HEK293T (cell line): ENCODE measurements around the gene OR6A2.

Source experiments
- CTCF ChIA-PET: fragments of 350-600 bp; formaldehyde crosslinking; extraction: SDS; loops from one replicate; lab custom pipeline; 2021; ENCODE audit warnings: antibody characterized with exemption, inconsistent platforms; lab: Yijun Ruan, JAX
- POLR2A ChIA-PET: fragments of 350-600 bp; formaldehyde crosslinking; extraction: SDS; loops from one replicate; lab custom pipeline; 2020; ENCODE audit warnings: antibody characterized with exemption, inconsistent platforms; lab: Yijun Ruan, JAX
- DNase-seq: peaks from one replicate; pipeline ENCODE4 v3.0.0; 2012; ENCODE audit warnings: mixed read lengths; ENCODE audit errors: extremely low spot score
- ARNT ChIP-seq: fragments of 450-650 bp; IDR thresholded peaks from 2 replicates; pipeline ENCODE4 v1.6.1; 2017; ENCODE audit warnings: mild to moderate bottlenecking
- BHLHE40 ChIP-seq: fragments of 450-650 bp; IDR thresholded peaks from 2 replicates; pipeline ENCODE4 v1.6.1; 2016; ENCODE audit warnings: mild to moderate bottlenecking, moderate library complexity, borderline replicate concordance
- CTBP1 ChIP-seq: fragments of 450-650 bp; IDR thresholded peaks from 2 replicates; pipeline ENCODE4 v1.6.1; 2016; ENCODE audit warnings: borderline replicate concordance
- ELF4 ChIP-seq: fragments of 450-650 bp; IDR thresholded peaks from 2 replicates; pipeline ENCODE4 v1.6.1; 2017; ENCODE audit warnings: antibody characterized with exemption
- FOXA1 ChIP-seq: fragments of 450-650 bp; IDR thresholded peaks from 2 replicates; pipeline ENCODE4 v1.6.1; 2016; ENCODE audit warnings: mild to moderate bottlenecking
- FOXK2 ChIP-seq: fragments of 450-650 bp; IDR thresholded peaks from 2 replicates; pipeline ENCODE4 v1.6.1; 2016; ENCODE audit warnings: mild to moderate bottlenecking
- FOXM1 ChIP-seq: fragments of 450-650 bp; IDR thresholded peaks from 2 replicates; pipeline ENCODE4 v1.6.1; 2017; ENCODE audit warnings: mild to moderate bottlenecking, borderline replicate concordance
- HDGF ChIP-seq: fragments of 450-650 bp; IDR thresholded peaks from 2 replicates; pipeline ENCODE4 v1.6.1; 2017; ENCODE audit warnings: antibody characterized with exemption, borderline replicate concordance
- L3MBTL2 ChIP-seq: fragments of 450-650 bp; conservative IDR thresholded peaks from 2 replicates; pipeline ENCODE4 v1.6.1; 2016; ENCODE audit warnings: mild to moderate bottlenecking
- LEF1 ChIP-seq: fragments of 450-650 bp; IDR thresholded peaks from 2 replicates; pipeline ENCODE4 v1.6.1; 2017; ENCODE audit warnings: mild to moderate bottlenecking, borderline replicate concordance
- NFRKB ChIP-seq: fragments of 450-650 bp; IDR thresholded peaks from 2 replicates; pipeline ENCODE4 v1.6.1; 2016; ENCODE audit warnings: mild to moderate bottlenecking, moderate library complexity
- PKNOX1 ChIP-seq: fragments of 450-650 bp; IDR thresholded peaks from 2 replicates; pipeline ENCODE4 v1.6.1; 2016
- SP1 ChIP-seq: fragments of 450-650 bp; IDR thresholded peaks from 2 replicates; pipeline ENCODE4 v1.6.1; 2017
- SUZ12 ChIP-seq: fragments of 450-650 bp; IDR thresholded peaks from 2 replicates; pipeline ENCODE4 v1.6.1; 2016; ENCODE audit warnings: mild to moderate bottlenecking
- TARDBP ChIP-seq: fragments of 450-650 bp; IDR thresholded peaks from 2 replicates; pipeline ENCODE4 v1.6.1; 2016
- ZNF384 ChIP-seq: fragments of 450-650 bp; IDR thresholded peaks from 2 replicates; pipeline ENCODE4 v1.6.1; 2016

Gene OR6A2

GRCh38 chr11:6799402-6799801 lies at the start of gene OR6A2:
OR6A2 (minus strand) TSS chr11:6799689; CDS start chr11:6795708, 3,981 bp downstream.
- DNase-seq: no peak
- ChIA-PET POLR2A (no interaction called here), CTCF (no interaction called here)
- TF ChIP-seq TARDBP (no peak), SP1 (no peak), L3MBTL2 (no peak), SUZ12 (no peak), ZNF384 (no peak), FOXA1 (no peak)

DNA sequence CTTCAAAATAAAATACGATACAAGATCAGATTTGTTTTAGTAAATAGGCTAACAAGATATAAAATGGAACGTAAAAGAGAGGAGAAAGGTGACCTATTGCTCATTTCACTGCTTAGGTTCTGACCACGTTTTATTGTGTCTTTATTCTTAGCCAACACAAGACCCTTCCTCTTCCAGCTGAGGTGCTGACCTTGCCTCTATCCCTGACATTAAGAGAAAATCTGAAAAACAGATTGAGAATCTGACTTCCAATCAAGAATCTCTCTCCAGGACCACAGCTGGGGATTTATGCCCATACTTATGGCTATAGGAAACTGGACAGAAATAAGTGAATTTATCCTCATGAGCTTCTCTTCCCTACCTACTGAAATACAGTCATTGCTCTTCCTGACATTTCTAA lies 45.9 kb upstream of the OR6A2 start, which contains the start of gene OR10A5:
TSS of gene OR10A5 (plus strand) at position 301 of the 400 bp plus-strand sequence. CDS start at position 301, 0 bp downstream.
- TF ChIP-seq BHLHE40 (no peak), FOXK2 (no peak), ZNF384 (no peak)
- CTCF ChIA-PET: no interaction called here
- DNase-seq: no peak
- POLR2A ChIA-PET: no interaction called here

DNA sequence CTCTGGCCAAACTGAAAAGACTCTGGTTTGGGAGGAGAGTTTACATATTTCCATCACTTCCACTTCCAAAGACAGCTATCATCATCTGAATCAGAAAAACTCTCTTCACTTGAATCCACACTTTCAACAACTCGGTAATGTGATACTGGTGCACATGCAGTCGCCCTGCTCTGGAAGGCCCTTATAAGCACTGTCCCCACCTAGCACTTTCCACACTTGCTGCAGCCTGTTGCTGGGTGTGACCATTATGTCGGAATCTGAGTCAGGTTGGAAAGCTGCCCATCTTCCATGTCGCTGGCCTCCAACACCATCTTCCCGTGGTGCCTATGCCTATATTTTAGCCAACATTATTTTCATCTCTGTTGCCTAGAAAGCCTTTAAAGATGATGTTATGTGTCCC lies 44.9 kb upstream of the OR6A2 start:
- CTCF ChIA-PET: no interaction called here
- no peak for DNase-seq
- POLR2A ChIA-PET: no interaction called here
- TF ChIP-seq PKNOX1 (no peak), SUZ12 (no peak), CTBP1 (no peak), SP1 (no peak), L3MBTL2 (no peak), ELF4 (no peak), BHLHE40 (no peak), FOXM1 (no peak), FOXA1 (no peak), FOXK2 (no peak), HDGF (no peak), LEF1 (no peak)

DNA sequence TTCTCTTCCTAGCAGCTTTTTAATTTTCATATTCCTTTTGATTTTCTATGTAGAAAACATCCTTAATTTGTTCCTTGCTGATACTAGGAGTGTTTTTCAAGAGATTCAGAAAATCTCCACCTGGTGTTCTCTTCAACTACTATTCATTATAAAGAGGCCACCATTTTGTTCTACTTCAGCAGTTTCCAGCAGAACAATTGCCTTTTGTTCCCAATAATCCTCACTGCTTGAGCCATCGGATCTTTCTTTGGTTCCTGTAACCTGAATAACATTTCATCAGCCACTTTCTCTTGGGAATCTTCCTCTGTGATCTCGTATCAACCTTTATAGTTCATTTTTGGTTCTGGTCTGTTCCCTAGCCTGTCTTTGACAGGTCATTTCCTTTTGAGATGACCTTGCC lies 44.2 kb upstream of the OR6A2 start:
- no peak for TF ChIP-seq LEF1
- TF ChIP-seq TARDBP: no peak
- no peak for TF ChIP-seq FOXA1
- no peak for TF ChIP-seq ZNF384
- no peak for DNase-seq
- ChIA-PET CTCF (no interaction called here), POLR2A (no interaction called here)

DNA sequence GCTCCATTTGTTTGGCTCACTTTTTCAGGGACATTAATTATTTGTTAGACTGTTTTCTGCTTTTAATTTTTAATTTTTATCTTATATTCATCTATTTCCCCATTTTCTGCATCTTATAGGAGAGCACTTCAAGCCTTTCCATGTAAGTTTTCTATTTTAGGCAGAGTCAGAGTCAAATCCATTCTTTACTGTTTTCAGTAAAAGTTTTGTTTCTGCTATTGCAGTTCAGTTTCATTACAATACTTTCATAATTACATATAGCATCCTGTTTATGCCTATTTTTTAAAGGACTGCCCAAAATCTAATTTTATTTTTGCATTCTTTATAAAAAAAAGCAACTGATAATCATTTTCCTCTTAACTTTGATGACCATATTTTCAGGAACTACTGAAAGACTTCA lies 42.2 kb upstream of the OR6A2 start:
- POLR2A ChIA-PET: no interaction called here
- TF ChIP-seq SUZ12 (no peak), BHLHE40 (no peak), LEF1 (no peak), ELF4 (no peak), FOXK2 (no peak)
- no peak for DNase-seq
- CTCF ChIA-PET: no interaction called here

DNA sequence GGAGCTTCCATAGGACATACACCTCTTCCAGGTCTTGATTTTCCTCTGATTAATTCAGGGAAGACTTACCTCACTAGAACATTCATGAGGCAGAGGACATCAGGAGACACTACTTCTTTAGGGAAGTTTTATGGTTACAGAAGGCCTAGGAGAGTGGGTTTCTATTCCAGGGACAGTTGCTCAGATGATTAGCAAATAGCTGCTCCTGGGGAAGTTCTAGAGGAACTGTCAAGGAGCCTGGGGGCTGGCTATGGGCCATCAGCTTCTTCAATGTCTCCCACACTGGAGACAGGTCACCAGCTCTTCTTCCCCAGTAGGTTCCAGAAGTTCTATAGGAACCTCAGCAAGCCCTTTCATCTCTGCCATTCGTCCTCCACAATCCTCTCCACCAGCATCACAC lies 34.5 kb upstream of the OR6A2 start:
- DNase-seq: no peak
- ChIA-PET POLR2A (interaction anchor here (1.1 kb wide), 1 partner anchor 92 kb away, joined by 4 read pairs; the partner anchor contains the start of gene ZNF215), CTCF (interaction anchor here (1.3 kb wide), 1 partner anchor 22 kb away, joined by 5 read pairs; no protein-coding TSS in a partner anchor)
- TF ChIP-seq TARDBP (no peak), HDGF (no peak)

DNA sequence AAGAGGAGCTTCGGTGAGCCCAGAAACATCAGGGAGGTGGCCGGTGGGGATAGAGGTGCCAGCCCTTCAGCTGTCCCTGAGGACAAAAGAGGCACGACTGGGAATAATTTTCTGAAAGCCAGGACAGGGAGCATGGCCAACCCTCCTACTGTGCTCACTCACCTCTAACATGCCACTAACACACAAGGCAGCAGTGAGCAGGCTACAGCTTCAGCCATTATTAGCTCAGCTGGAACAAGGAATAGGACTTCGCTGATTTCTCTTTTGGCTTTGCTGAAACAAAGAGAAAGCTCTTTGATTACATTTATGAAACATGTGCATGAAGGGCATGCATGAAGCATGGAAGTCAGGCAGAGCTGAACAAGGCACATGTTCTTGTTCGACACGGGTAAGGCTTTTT lies 33.9 kb upstream of the OR6A2 start:
- TF ChIP-seq HDGF (no peak), SP1 (no peak), FOXK2 (no peak), ARNT (no peak), FOXA1 (no peak), LEF1 (no peak), SUZ12 (no peak), ELF4 (no peak), NFRKB (no peak), L3MBTL2 (no peak), FOXM1 (no peak), BHLHE40 (no peak), TARDBP (no peak), ZNF384 (no peak), CTBP1 (no peak), PKNOX1 (no peak)
- CTCF ChIA-PET: interaction anchor here (1.3 kb wide), 1 partner anchor 21 kb away, joined by 5 read pairs; no protein-coding TSS in a partner anchor
- POLR2A ChIA-PET: no interaction called here
- DNase-seq: no peak

GRCh38 chr11:6828103-6828502 lies 28.6 kb upstream of the OR6A2 start:
- TF ChIP-seq PKNOX1 (no peak), ELF4 (no peak), L3MBTL2 (no peak), ARNT (no peak), FOXA1 (no peak)
- ChIA-PET CTCF (no interaction called here), POLR2A (no interaction called here)
- no peak for DNase-seq
